Calu3 (cell line): ENCODE data around the gene RFTN2. TPM values are rescaled to one million over a fixed set of nuclear protein-coding genes. Genes with fewer than 3 reads are reported as not detected.

ENCODE experiments used
- BruUV-seq: library from RNA; stranded (reverse); fragments of 400-500 nt; replicated peaks from 2 replicates; lab custom pipeline; 2021; lab: Mats Ljungman, UMichigan
- CTCF ChIA-PET: fragments of 300-600 bp; sonication (Branson Sonifier 250); formaldehyde crosslinking; loops from one replicate; lab custom pipeline; 2022; ENCODE audit warnings: antibody characterized with exemption; lab: Charles Lee
- DNase-seq: peaks from one replicate; pipeline ENCODE4 v3.0.0; 2022
- H3K27ac Mint-ChIP-seq: one replicate; pipeline ENCODE4 v1.8.0; 2022; ENCODE audit warnings: mixed read lengths; ENCODE audit not compliant: unreplicated experiment
- H3K27me3 Mint-ChIP-seq: one replicate; pipeline ENCODE4 v1.8.0; 2022; ENCODE audit warnings: mixed read lengths; ENCODE audit not compliant: unreplicated experiment
- H3K36me3 Mint-ChIP-seq: one replicate; pipeline ENCODE4 v1.8.0; 2022; ENCODE audit warnings: mild to moderate bottlenecking, moderate library complexity, mixed read lengths; ENCODE audit not compliant: insufficient read depth, unreplicated experiment
- H3K4me1 Mint-ChIP-seq: one replicate; pipeline ENCODE4 v1.8.0; 2022; ENCODE audit warnings: mild to moderate bottlenecking, low read depth, mixed read lengths; ENCODE audit not compliant: unreplicated experiment
- H3K4me3 Mint-ChIP-seq: one replicate; pipeline ENCODE4 v1.8.0; 2022; ENCODE audit warnings: mild to moderate bottlenecking, low read depth, moderate library complexity, mixed read lengths; ENCODE audit not compliant: unreplicated experiment
- H3K9me3 Mint-ChIP-seq: one replicate; pipeline ENCODE4 v1.8.0; 2022; ENCODE audit warnings: low read depth, mixed read lengths; ENCODE audit not compliant: unreplicated experiment
- CTCF ChIP-seq: fragments of 200-600 bp; IDR thresholded peaks from one replicate; pipeline ENCODE4 v1.8.0; 2022; ENCODE audit warnings: antibody characterized with exemption; ENCODE audit not compliant: unreplicated experiment
- intact Hi-C: fragments of 100-400 bp; cut with micrococcal nuclease; formaldehyde crosslinking; loops from one replicate; pipeline ENCODE4 v1.10.0; 2022; ENCODE audit not compliant: unreplicated experiment
- total RNA-seq: library from RNA; stranded (reverse); gene quantifications from 2 replicates; pipeline ENCODE4 v1.2.3, GENCODE V29; 2022

RFTN2 gene
- total RNA-seq, 1 experiment from 2014 or later = 0.05 TPM

GRCh38 chr2:197633109-197633657 is 42.2 kb downstream of the RFTN2 start:
- no peaks in the 10 kb centered on the region for H3K4me1 Mint-ChIP-seq
- no peaks in the 10 kb centered on the region for H3K27me3 Mint-ChIP-seq
- H3K9me3 Mint-ChIP-seq = no peaks in the 10 kb centered on the region
- no TSS peak for BruUV-seq
- no peak overlapping the region for H3K4me3 Mint-ChIP-seq
- no peak overlapping the region for H3K27ac Mint-ChIP-seq
- CTCF ChIA-PET = no interaction called here
- intact Hi-C loops = no loop called here
- no peak for TF ChIP-seq CTCF
- no peaks in the 10 kb centered on the region for H3K36me3 Mint-ChIP-seq
- no peak for DNase-seq

DNA sequence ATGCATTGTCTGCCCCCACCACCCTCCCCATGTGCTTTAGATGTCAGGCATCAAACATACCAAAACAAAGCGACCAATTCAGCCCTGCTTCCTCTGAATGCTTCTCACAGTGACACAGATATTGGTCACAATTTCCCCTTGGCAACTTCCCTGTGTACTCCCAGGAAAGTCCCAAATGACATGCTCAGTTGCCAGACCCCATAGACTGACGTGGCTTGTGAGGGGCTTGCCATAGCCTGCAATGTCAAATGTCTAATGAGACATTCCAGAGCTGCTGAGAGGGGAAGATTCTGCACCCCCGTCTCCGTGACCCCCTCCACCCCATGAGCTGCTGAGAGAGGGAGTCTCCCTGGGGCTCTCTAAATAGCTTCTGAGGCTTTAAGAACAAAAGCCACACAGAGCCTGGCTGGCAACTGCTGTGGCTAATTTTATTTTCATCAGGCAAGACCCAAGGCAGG is 47.3 kb downstream of the RFTN2 start:
- no peak for DNase-seq
- intact Hi-C loops = no loop called here
- TF ChIP-seq CTCF = no peak
- Mint-ChIP-seq H3K4me3 (no peak overlapping the region), H3K4me1 (no peaks in the 10 kb centered on the region), H3K27me3 (no peaks in the 10 kb centered on the region), H3K36me3 (no peaks in the 10 kb centered on the region), H3K9me3 (no peaks in the 10 kb centered on the region), H3K27ac (no peak overlapping the region)
- BruUV-seq = no TSS peak
- CTCF ChIA-PET = no interaction called here

- no peak for DNase-seq
- Mint-ChIP-seq H3K9me3 (no peaks in the 10 kb centered on the region), H3K36me3 (no peaks in the 10 kb centered on the region), H3K4me3 (no peak overlapping the region), H3K4me1 (no peaks in the 10 kb centered on the region), H3K27ac (no peak overlapping the region), H3K27me3 (no peaks in the 10 kb centered on the region)
- no TSS peak for BruUV-seq
- CTCF ChIA-PET = no interaction called here
- intact Hi-C loops = no loop called here
- no peak for TF ChIP-seq CTCF
These were observed 48.3 kb downstream of the RFTN2 start for GRCh38 chr2:197626965-197627625.

DNA sequence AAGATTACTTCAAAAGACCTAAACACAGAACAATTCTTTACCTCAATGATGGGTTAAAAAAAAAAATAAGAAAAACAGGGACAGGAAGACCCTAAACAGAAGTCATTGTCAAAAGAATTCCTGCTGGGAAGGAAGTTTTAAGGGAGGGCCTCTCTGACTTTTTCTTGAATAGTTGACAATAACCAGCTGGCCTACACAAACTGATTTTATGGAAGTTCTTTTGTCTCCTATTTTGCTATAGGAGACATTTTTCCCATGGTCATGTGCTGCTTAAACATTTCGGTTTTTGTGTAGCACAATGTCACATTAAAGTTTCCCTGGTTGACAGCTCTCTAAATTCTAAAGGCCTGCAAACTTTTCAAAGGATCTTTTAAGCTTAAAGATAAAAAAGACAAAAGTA is 55.3 kb downstream of the RFTN2 start:
- Mint-ChIP-seq H3K9me3 (no peaks in the 10 kb centered on the region), H3K4me3 (no peak overlapping the region), H3K36me3 (no peaks in the 10 kb centered on the region), H3K27me3 (no peaks in the 10 kb centered on the region), H3K4me1 (peaks cover 4% of the 10 kb centered on the region), H3K27ac (no peak overlapping the region)
- CTCF ChIA-PET = no interaction called here
- BruUV-seq = no TSS peak
- TF ChIP-seq CTCF = no peak
- intact Hi-C loops = no loop called here
- DNase-seq = no peak
